DND-41 (cell line): ENCODE measurements around the gene ZC3H7B.

Experiments
- ATAC-seq: fragments of 200-7000 bp; cut with Tn5 transposase; 3 replicates; pipeline ENCODE4 v1.9.1; 2021; ENCODE audit warnings: low read depth; ENCODE audit not compliant: insufficient read depth
- DNase-seq: peaks from one replicate; pipeline ENCODE4 v3.0.0-alpha.2; 2020
- H2AFZ ChIP-seq: 2 replicates; pipeline ENCODE4 v1.6.0; 2012; ENCODE audit warnings: low read depth, low read length
- H3K27ac ChIP-seq: 2 replicates; pipeline ENCODE4 v1.5.1; 2012; ENCODE audit warnings: low read length, inconsistent platforms
- H3K27me3 ChIP-seq: fragments of 200-600 bp; sonication (generic); 2 replicates; pipeline ENCODE4 v1.6.0; 2012; ENCODE audit warnings: low read length, mild to moderate bottlenecking, inconsistent platforms; ENCODE audit not compliant: insufficient read depth, poor library complexity
- H3K36me3 ChIP-seq: 2 replicates; pipeline ENCODE4 v1.5.1; 2012; ENCODE audit warnings: low read length, inconsistent platforms; ENCODE audit not compliant: insufficient read depth
- H3K4me1 ChIP-seq: 2 replicates; pipeline ENCODE4 v1.5.1; 2012; ENCODE audit warnings: mild to moderate bottlenecking, low read length; ENCODE audit not compliant: insufficient read depth
- H3K4me2 ChIP-seq: 2 replicates; pipeline ENCODE4 v1.6.0; 2012; ENCODE audit warnings: mild to moderate bottlenecking, moderate library complexity, low read length, inconsistent platforms; ENCODE audit not compliant: insufficient read depth
- H3K4me3 ChIP-seq, 2 experiments: fragments of 200-600 bp in 1 of 2; shearing (Covaris generic) in 1 of 2; 2 replicates each; pipeline ENCODE4 v1.5.1; 2012 to 2016; ENCODE audit warnings: inconsistent platforms in 2 of 2, low read length in 2 of 2, mild to moderate bottlenecking in 2 of 2, low read depth in 1 of 2, moderate library complexity in 1 of 2
- H3K79me2 ChIP-seq: 2 replicates; pipeline ENCODE4 v1.6.0; 2012; ENCODE audit warnings: low read length, inconsistent platforms; ENCODE audit not compliant: insufficient read depth
- H3K9ac ChIP-seq: 2 replicates; pipeline ENCODE4 v1.6.0; 2012; ENCODE audit warnings: low read depth, mild to moderate bottlenecking, inconsistent platforms, low read length, moderate library complexity
- H3K9me3 ChIP-seq: 2 replicates; pipeline ENCODE4 v1.5.1; 2012; ENCODE audit warnings: low read length, moderate library complexity, mild to moderate bottlenecking, inconsistent platforms; ENCODE audit not compliant: insufficient read depth, severe bottlenecking
- H4K20me1 ChIP-seq: 2 replicates; pipeline ENCODE4 v1.6.0; 2012; ENCODE audit warnings: low read length; ENCODE audit not compliant: insufficient read depth
- CTCF ChIP-seq: IDR thresholded peaks from 2 replicates; pipeline ENCODE4 v1.5.1; 2012; ENCODE audit warnings: borderline replicate concordance, low read length, moderate library complexity, mild to moderate bottlenecking; ENCODE audit not compliant: poor library complexity, severe bottlenecking; ENCODE audit errors: extremely low read depth
- EZH2 ChIP-seq: IDR thresholded peaks from 3 replicates; pipeline ENCODE4 v1.6.1; 2012; ENCODE audit warnings: borderline replicate concordance, low read depth, mild to moderate bottlenecking, moderate library complexity, low read length, inconsistent platforms; ENCODE audit not compliant: severe bottlenecking

The ZC3H7B gene

GRCh38 chr22:41261541-41262249, 39.6 kb upstream of the ZC3H7B start:
- Histone ChIP-seq H3K9me3 (no peaks in the 10 kb centered on the region), H3K4me3 (no peak overlapping the region), H4K20me1 (peaks cover 46% of the 10 kb centered on the region), H3K79me2 (peaks cover 19% of the 10 kb centered on the region), H3K4me1 (no peaks in the 10 kb centered on the region), H3K27ac (no peak overlapping the region), H3K4me2 (no peak overlapping the region), H3K36me3 (peaks cover 97% of the 10 kb centered on the region), H3K27me3 (no peaks in the 10 kb centered on the region), H2AFZ (no peak overlapping the region), H3K9ac (no peak overlapping the region)
- DNase-seq (no peak), ATAC-seq (no peak)
- TF ChIP-seq CTCF (no peak), EZH2 (no peak)

- H3K79me2 ChIP-seq: peaks cover 19% of the 10 kb centered on the region
- no peaks in the 10 kb centered on the region for H3K9me3 ChIP-seq
- no peak overlapping the region for H3K4me3 ChIP-seq
- TF ChIP-seq EZH2 (no peak), CTCF (no peak)
- no peak overlapping the region for H3K9ac ChIP-seq
- H3K27me3 ChIP-seq: no peaks in the 10 kb centered on the region
- no peak overlapping the region for H3K27ac ChIP-seq
- ATAC-seq: no peak
- H2AFZ ChIP-seq: no peak overlapping the region
- peaks cover 97% of the 10 kb centered on the region for H3K36me3 ChIP-seq
- no peaks in the 10 kb centered on the region for H3K4me1 ChIP-seq
- DNase-seq: no peak
- no peak overlapping the region for H3K4me2 ChIP-seq
- peaks cover 44% of the 10 kb centered on the region for H4K20me1 ChIP-seq
Observed at GRCh38 chr22:41262250-41262765, 39.0 kb upstream of the ZC3H7B start.

- DNase-seq (no peak), ATAC-seq (no peak)
- Histone ChIP-seq H4K20me1 (peaks cover 41% of the 10 kb centered on the region), H3K4me3 (no peak overlapping the region), H3K36me3 (peaks cover 97% of the 10 kb centered on the region), H3K79me2 (peaks cover 22% of the 10 kb centered on the region), H3K27me3 (no peaks in the 10 kb centered on the region), H3K27ac (no peak overlapping the region), H3K9ac (no peak overlapping the region), H3K9me3 (no peaks in the 10 kb centered on the region), H2AFZ (no peak overlapping the region), H3K4me2 (no peak overlapping the region), H3K4me1 (no peaks in the 10 kb centered on the region)
- TF ChIP-seq CTCF: no peak
- TF ChIP-seq EZH2: no peak
Observed at GRCh38 chr22:41263704-41264103, 37.6 kb upstream of the ZC3H7B start.
